Neuronal stem cell (in vitro differentiated cells): ENCODE data around the gene JMJD6.
"Not testable (repeated sequence)": the region's sequence is repeated elsewhere in the genome, so short reads cannot be mapped to it uniquely, and the experiment has no call there.

ENCODE experiments used
- DNase-seq: peaks from one replicate; pipeline ENCODE4 v3.0.0-alpha.2; 2013; ENCODE audit warnings: low spot score
- H2AFZ ChIP-seq: one replicate; pipeline ENCODE4 v1.6.1; 2013; ENCODE audit warnings: mild to moderate bottlenecking, low read length, inconsistent platforms
- H2AK5ac ChIP-seq: 2 replicates; pipeline ENCODE4 v1.6.1; 2013; ENCODE audit warnings: low read depth, mild to moderate bottlenecking, inconsistent platforms, low read length, moderate library complexity, mixed read lengths
- H2BK120ac ChIP-seq: 2 replicates; pipeline ENCODE4 v1.6.1; 2013; ENCODE audit warnings: low read depth, mild to moderate bottlenecking, inconsistent platforms, low read length, moderate library complexity, mixed read lengths
- H2BK12ac ChIP-seq: one replicate; pipeline ENCODE4 v1.6.1; 2013; ENCODE audit warnings: low read length, inconsistent platforms
- H2BK15ac ChIP-seq: 2 replicates; pipeline ENCODE4 v1.6.1; 2013; ENCODE audit warnings: mild to moderate bottlenecking, low read length, inconsistent platforms, mixed read lengths
- H2BK5ac ChIP-seq: one replicate; pipeline ENCODE4 v1.6.1; 2013; ENCODE audit warnings: inconsistent platforms, mild to moderate bottlenecking, low read length, moderate library complexity
- H3K14ac ChIP-seq: one replicate; pipeline ENCODE4 v1.6.1; 2013; ENCODE audit warnings: low read length, inconsistent platforms
- H3K18ac ChIP-seq: 2 replicates; pipeline ENCODE4 v1.6.1; 2013; ENCODE audit warnings: low read length, inconsistent platforms
- H3K23ac ChIP-seq: 2 replicates; pipeline ENCODE4 v1.6.1; 2013; ENCODE audit warnings: low read depth, mild to moderate bottlenecking, mixed read lengths, low read length, inconsistent platforms; ENCODE audit not compliant: poor library complexity
- H3K27ac ChIP-seq: replicated peaks from 3 replicates; pipeline ENCODE4 v1.5.1; 2013; ENCODE audit warnings: low read length, inconsistent platforms
- H3K27me3 ChIP-seq, 3 experiments: 2 replicates each; pipeline ENCODE4 v1.6.1; 2013; ENCODE audit warnings: low read length in 3 of 3, mild to moderate bottlenecking in 2 of 3, inconsistent platforms in 1 of 3, low read depth in 1 of 3, mixed read lengths in 1 of 3, moderate library complexity in 1 of 3; ENCODE audit not compliant: control insufficient read depth in 3 of 3, insufficient read depth in 3 of 3
- H3K36me3 ChIP-seq, 2 donors: replicated peaks in 1 of 2; 2 replicates each; pipeline ENCODE4 v1.6.1; 2013; ENCODE audit warnings: low read length in 2 of 2; ENCODE audit not compliant: control insufficient read depth in 2 of 2, insufficient read depth in 2 of 2
- H3K4ac ChIP-seq: 2 replicates; pipeline ENCODE4 v1.6.1; 2013; ENCODE audit warnings: inconsistent platforms, mild to moderate bottlenecking, low read length, moderate library complexity
- H3K4me1 ChIP-seq, 2 donors: 1 replicate in 1 of 2; 2 replicates in 1 of 2; pipeline ENCODE4 v1.6.1; 2013; ENCODE audit warnings: low read length in 2 of 2, low read depth in 1 of 2; ENCODE audit not compliant: control insufficient read depth in 2 of 2, insufficient read depth in 1 of 2
- H3K4me2 ChIP-seq: one replicate; pipeline ENCODE4 v1.6.1; 2013; ENCODE audit warnings: mild to moderate bottlenecking, low read length, inconsistent platforms; ENCODE audit not compliant: insufficient read depth, poor library complexity, severe bottlenecking
- H3K4me3 ChIP-seq, 2 donors: 2 replicates each; pipeline ENCODE4 v1.5.1; 2013; ENCODE audit warnings: low read length in 2 of 2, mild to moderate bottlenecking in 2 of 2, inconsistent platforms in 1 of 2, moderate library complexity in 1 of 2
- H3K79me1 ChIP-seq: one replicate; pipeline ENCODE4 v1.6.1; 2013; ENCODE audit warnings: low read depth, mild to moderate bottlenecking, inconsistent platforms, low read length, moderate library complexity
- H3K9ac ChIP-seq: one replicate; pipeline ENCODE4 v1.6.1; 2013; ENCODE audit warnings: mild to moderate bottlenecking, low read depth, low read length, inconsistent platforms; ENCODE audit not compliant: poor library complexity
- H3K9me3 ChIP-seq, 2 donors: replicated peaks in 1 of 2; 2 replicates each; pipeline versions ENCODE3 to v1.6.1; 2013; ENCODE audit warnings: low read length in 2 of 2, mild to moderate bottlenecking in 2 of 2, inconsistent platforms in 1 of 2, low read depth in 1 of 2, mixed read lengths in 1 of 2, moderate library complexity in 1 of 2; ENCODE audit not compliant: control insufficient read depth in 2 of 2, insufficient read depth in 1 of 2
- H4K8ac ChIP-seq: one replicate; pipeline ENCODE4 v1.6.1; 2013; ENCODE audit warnings: low read depth, mild to moderate bottlenecking, inconsistent platforms, low read length, moderate library complexity
- H4K91ac ChIP-seq: one replicate; pipeline ENCODE4 v1.6.1; 2013; ENCODE audit warnings: low read length, low read depth, mild to moderate bottlenecking, inconsistent platforms; ENCODE audit not compliant: poor library complexity
- WGBS, 2 donors: extraction: QIAGEN DNeasy Blood & Tissue Kit; methylation state at CpG; one replicate each; pipeline ENCODE4 v1.1.7; 2013; ENCODE audit warnings: missing lambda C conversion rate in 2 of 2, mixed read lengths in 1 of 2; ENCODE audit not compliant: insufficient read length in 2 of 2, insufficient replicate concordance in 1 of 2; ENCODE audit errors: extremely low coverage in 2 of 2; 5-methylcytosine and 5-hydroxymethylcytosine counted together

The JMJD6 gene

DNA sequence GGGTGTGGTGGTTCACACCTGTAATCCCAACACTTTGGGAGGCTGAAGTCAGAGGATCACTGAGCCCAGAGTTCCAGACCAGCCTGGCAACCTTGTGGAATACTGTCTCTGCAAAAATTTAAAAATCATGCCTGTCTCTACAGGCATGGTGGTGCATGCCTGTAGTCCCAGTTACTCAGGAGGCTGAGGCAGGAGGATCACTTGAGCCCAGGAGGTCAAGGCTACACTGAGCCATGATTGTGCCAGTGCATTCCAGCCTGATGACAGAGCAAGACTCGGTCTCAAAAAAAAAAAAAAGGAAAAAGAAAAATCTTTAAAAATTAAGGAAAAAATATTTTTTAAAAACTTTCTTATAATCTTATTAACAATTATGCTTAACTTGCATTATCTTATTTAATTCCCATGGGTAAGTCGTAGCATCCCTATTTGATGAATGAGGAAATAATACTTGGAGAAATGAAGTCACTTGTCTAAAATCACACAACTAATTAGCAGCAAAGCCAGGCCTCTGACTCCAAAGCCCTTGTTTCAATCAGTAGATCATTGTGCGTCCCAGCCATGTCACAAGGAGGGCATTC lies 25.1 kb upstream of the JMJD6 start:
- Histone ChIP-seq H3K36me3 (peaks cover 1 to 29% of the 10 kb centered on the region in 2 donors), H3K4me1 (no peaks in the 10 kb centered on the region), H3K4ac (no peak overlapping the region), H2AFZ (no peak overlapping the region), H3K79me1 (no peaks in the 10 kb centered on the region), H2BK120ac (no peak overlapping the region), H2AK5ac (no peak overlapping the region), H2BK15ac (no peak overlapping the region), H3K9ac (no peak overlapping the region), H3K4me3 (no peak overlapping the region), H3K27me3 (no peaks in the 10 kb centered on the region), H4K91ac (no peak overlapping the region), H3K14ac (no peak overlapping the region), H2BK5ac (no peak overlapping the region), H3K9me3 (peaks cover 0 to 1% of the 10 kb centered on the region in 2 donors), H4K8ac (no peak overlapping the region), H3K18ac (no peak overlapping the region), H3K23ac (no peak overlapping the region), H2BK12ac (no peak overlapping the region), H3K4me2 (no peak overlapping the region), H3K27ac (no peak overlapping the region)
- DNase-seq = no peak
- WGBS, 2 donors = no CpG with 5 or more reads among the region's 3 CpGs

DNA sequence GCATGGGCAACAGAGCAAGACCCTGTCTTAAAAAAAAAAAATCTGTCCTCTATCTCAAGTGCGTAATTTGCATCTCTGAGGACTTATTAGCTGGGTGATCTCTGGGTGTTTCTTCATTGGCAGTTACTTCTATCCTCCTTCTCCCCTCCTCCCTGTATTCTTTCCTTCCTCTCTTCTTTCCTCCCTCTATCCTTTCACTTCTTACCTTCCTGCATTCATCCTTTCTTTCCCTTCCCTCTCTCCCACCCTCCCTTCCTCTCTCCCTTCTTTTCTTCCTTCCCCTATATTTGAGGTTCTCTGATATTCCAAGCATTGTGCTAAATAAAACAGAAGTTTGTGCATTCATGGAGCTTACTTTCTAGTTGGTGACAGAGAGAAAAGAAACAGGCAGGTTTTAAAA lies 22.3 kb upstream of the JMJD6 start:
- Histone ChIP-seq H3K4me1 (no peaks in the 10 kb centered on the region), H3K9me3 (peaks cover 0 to 8% of the 10 kb centered on the region in 2 donors), H2BK12ac (no peak overlapping the region), H3K27ac (no peak overlapping the region), H3K14ac (no peak overlapping the region), H3K18ac (no peak overlapping the region), H4K8ac (no peak overlapping the region), H2AK5ac (no peak overlapping the region), H3K4me2 (no peak overlapping the region), H2BK5ac (no peak overlapping the region), H2BK120ac (no peak overlapping the region), H3K23ac (no peak overlapping the region), H2AFZ (no peak overlapping the region), H3K9ac (no peak overlapping the region), H3K36me3 (peaks cover 11 to 43% of the 10 kb centered on the region in 2 donors), H3K27me3 (no peaks in the 10 kb centered on the region), H3K4ac (no peak overlapping the region), H3K79me1 (no peaks in the 10 kb centered on the region), H3K4me3 (no peak overlapping the region), H2BK15ac (no peak overlapping the region), H4K91ac (no peak overlapping the region)
- DNase-seq = no peak
- WGBS, 2 donors = no CpG with 5 or more reads among the region's 1 CpG

DNA sequence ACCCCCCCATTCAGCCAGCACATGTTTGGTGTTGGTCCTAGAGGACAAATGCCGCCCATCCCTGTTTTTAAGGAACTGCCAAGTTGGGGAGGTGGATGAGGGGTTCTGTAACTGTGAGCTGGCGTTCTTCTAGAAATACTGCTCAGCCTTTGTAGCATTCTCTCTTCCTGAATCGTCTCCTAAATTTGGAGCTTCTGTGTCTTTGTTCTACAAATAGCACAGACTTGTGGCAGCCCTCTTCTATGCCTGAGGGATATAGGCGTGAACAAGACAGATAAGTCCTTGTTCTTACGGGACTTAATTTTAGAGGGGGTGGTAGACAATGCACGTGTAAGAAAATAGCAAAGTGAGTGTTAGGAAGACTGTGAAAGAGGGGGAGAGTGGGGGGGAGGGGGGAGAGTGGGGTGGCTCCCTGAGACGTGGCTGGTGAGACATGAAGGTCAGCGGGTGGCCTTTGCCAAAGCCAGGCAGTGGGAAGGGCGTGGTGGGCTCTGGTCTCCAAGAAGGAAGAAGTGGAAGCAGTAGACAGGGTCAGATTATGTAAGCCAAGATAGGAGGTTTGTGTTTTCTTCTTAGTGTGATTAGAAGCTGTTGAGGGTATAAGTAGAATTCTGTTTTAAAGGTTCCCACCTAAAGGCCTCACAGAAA lies 21.4 kb upstream of the JMJD6 start:
- H3K27ac ChIP-seq = no peak overlapping the region
- H3K18ac ChIP-seq = no peak overlapping the region
- H2BK120ac ChIP-seq = no peak overlapping the region
- no peak overlapping the region for H3K9ac ChIP-seq
- H3K27me3 ChIP-seq = no peaks in the 10 kb centered on the region
- H3K4me2 ChIP-seq = no peak overlapping the region
- no peak overlapping the region for H4K8ac ChIP-seq
- H3K9me3 ChIP-seq = peaks cover 0 to 8% of the 10 kb centered on the region in 2 donors
- H3K23ac ChIP-seq = no peak overlapping the region
- no peak for DNase-seq
- peaks cover 11 to 50% of the 10 kb centered on the region in 2 donors for H3K36me3 ChIP-seq
- H3K14ac ChIP-seq = no peak overlapping the region
- no peak overlapping the region for H3K4me3 ChIP-seq
- no peak overlapping the region for H2AK5ac ChIP-seq
- H2BK15ac ChIP-seq = no peak overlapping the region
- WGBS, 2 donors = no CpG with 5 or more reads among the region's 9 CpGs
- H4K91ac ChIP-seq = no peak overlapping the region
- no peaks in the 10 kb centered on the region for H3K79me1 ChIP-seq
- no peak overlapping the region for H2AFZ ChIP-seq
- H2BK5ac ChIP-seq = no peak overlapping the region
- no peak overlapping the region for H2BK12ac ChIP-seq
- no peaks in the 10 kb centered on the region for H3K4me1 ChIP-seq
- H3K4ac ChIP-seq = no peak overlapping the region

DNA sequence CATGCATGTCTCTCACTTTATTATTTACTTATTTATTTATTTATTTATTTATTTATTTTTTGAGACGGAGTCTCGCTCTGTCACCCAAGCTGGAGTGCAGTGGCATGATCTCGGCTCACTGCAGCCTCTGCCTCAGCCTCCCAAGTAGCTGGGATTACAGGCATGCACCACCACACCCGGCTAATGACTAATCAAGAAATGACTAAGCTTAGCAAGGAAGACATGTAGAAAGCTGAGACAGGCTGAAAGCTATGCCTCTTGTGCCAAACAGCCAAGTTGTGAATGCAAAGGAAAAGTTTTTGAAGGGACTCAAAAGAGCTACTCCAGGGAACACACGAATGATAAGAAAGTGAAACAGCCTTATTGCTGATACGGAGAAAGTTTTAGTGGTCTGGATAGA lies 19.4 kb upstream of the JMJD6 start:
- H3K14ac ChIP-seq, H3K4ac ChIP-seq, H3K27me3 ChIP-seq, H2BK15ac ChIP-seq, H3K9ac ChIP-seq, H3K4me2 ChIP-seq, H3K27ac ChIP-seq, H2BK120ac ChIP-seq, H4K8ac ChIP-seq, DNase-seq, H3K18ac ChIP-seq, H4K91ac ChIP-seq, H3K9me3 ChIP-seq, H2AFZ ChIP-seq, H3K79me1 ChIP-seq, H2AK5ac ChIP-seq, H3K23ac ChIP-seq, H3K4me3 ChIP-seq, H3K4me1 ChIP-seq, H2BK5ac ChIP-seq, H2BK12ac ChIP-seq: not testable (repeated sequence)
- no CpG with 5 or more reads among the region's 6 CpGs for WGBS, 2 donors
- H3K36me3 ChIP-seq = peaks cover 11 to 57% of the 10 kb centered on the region in 2 donors
